GM12875 (cell line): ENCODE measurements around the gene SOCS6.
"Not testable (repeated sequence)": the region's sequence is repeated elsewhere in the genome, so short reads cannot be mapped to it uniquely, and the experiment has no call there.

Experiments
- H3K4me3 ChIP-seq: one replicate; pipeline ENCODE4 v1.5.1; 2011; ENCODE audit warnings: low read depth, low read length, control low read depth
- TF ChIP-seq, protein P1 (sequence below): IDR thresholded peaks from 2 replicates; pipeline ENCODE4 v1.5.1; 2011; ENCODE audit warnings: low read depth, mild to moderate bottlenecking, control low read depth, inconsistent platforms, low read length, moderate library complexity, borderline replicate concordance; ENCODE audit not compliant: insufficient read depth

Gene SOCS6, protein sequence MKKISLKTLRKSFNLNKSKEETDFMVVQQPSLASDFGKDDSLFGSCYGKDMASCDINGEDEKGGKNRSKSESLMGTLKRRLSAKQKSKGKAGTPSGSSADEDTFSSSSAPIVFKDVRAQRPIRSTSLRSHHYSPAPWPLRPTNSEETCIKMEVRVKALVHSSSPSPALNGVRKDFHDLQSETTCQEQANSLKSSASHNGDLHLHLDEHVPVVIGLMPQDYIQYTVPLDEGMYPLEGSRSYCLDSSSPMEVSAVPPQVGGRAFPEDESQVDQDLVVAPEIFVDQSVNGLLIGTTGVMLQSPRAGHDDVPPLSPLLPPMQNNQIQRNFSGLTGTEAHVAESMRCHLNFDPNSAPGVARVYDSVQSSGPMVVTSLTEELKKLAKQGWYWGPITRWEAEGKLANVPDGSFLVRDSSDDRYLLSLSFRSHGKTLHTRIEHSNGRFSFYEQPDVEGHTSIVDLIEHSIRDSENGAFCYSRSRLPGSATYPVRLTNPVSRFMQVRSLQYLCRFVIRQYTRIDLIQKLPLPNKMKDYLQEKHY

DNA sequence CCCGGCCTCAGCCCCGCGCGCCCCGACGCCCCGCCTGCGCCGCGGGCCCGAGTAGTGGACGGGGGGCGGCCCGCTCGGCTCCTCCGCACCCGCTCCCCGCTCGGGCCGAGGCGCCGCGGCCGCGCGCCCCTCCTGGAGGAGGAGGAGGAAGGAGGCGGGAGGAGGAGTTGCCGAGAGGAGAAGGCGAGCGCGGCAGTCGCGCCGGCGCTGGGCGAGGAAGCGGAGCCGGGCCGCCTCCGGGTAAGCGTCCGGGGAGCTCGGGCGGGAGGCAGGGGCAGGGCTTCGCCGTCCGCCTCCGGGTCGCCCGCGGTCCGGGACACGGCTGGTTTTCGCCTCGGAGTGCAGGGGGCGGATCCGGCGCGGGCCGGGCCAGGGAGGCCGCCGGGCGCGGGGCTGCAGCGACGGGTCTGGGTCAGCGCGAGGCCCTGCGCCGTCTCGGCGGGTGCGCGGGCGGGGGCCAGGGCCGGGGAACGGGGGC lies at the start of gene SOCS6:
TSS of gene SOCS6 (plus strand) at position 195 of the 478 bp plus-strand sequence. CDS start 35,624 bp downstream, outside the sequence.
- H3K4me3 ChIP-seq: peak within 1 kb of the TSS; percentile 73
- TF ChIP-seq, protein P1, sequence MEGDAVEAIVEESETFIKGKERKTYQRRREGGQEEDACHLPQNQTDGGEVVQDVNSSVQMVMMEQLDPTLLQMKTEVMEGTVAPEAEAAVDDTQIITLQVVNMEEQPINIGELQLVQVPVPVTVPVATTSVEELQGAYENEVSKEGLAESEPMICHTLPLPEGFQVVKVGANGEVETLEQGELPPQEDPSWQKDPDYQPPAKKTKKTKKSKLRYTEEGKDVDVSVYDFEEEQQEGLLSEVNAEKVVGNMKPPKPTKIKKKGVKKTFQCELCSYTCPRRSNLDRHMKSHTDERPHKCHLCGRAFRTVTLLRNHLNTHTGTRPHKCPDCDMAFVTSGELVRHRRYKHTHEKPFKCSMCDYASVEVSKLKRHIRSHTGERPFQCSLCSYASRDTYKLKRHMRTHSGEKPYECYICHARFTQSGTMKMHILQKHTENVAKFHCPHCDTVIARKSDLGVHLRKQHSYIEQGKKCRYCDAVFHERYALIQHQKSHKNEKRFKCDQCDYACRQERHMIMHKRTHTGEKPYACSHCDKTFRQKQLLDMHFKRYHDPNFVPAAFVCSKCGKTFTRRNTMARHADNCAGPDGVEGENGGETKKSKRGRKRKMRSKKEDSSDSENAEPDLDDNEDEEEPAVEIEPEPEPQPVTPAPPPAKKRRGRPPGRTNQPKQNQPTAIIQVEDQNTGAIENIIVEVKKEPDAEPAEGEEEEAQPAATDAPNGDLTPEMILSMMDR: no peak

DNA sequence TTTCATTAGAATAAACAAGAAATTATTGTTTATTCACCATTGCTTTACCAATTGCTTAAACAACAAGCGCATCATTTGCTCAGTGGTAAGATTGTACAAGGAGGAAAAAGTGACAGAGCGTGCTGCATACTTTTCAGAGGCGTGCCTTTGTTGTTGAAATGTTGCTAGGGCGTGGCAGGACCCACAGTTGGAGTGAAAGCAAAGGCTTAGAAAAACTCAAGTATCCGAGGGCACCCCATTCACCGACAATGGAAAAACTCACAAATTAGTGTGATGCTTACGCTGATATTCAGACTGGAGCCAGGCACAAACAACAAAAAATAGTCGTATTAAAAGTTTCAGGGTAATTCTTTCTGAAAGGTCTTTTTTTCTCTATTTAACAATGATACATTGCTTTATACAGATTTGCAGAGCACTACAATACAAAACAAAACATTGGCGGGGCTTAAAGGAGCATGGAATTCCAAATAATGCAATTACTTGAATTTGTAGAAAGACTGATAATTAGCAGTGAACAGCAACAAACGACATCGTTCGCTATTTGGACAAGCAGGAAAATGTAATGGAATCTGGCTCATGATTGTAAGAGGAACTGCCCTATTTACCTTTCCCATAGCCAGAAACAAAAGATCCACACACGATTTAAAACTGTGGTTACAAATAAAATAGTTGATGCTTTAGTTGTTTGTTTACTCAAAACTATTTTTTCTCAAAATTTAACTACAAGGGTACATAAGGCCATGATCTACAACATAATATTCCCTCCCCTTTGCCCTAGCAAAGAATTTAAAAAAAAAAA lies 45.5 kb upstream of the SOCS6 start:
- TF ChIP-seq, protein P1: no peak
- H3K4me3 ChIP-seq: no peak overlapping the region

DNA sequence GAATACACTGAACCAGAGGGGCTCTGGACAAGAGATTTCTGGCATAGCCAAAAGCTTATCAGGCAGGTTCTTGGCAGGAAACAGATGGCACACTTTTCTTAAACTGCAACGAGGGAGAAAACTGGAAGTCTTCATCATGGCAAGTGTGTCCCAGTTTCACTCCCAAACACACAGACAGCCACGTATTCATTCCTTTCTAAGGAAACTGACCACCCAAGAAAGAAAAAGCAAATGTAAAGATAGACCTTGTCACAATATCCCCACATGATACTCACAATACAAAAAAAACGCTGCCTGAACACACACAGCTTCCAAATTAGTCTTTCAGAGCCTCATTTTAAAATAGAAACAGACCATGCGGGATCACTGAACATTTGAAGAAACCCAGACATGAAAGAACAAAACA lies 42.8 kb upstream of the SOCS6 start:
- H3K4me3 ChIP-seq: no peak overlapping the region
- TF ChIP-seq, protein P1: no peak

DNA sequence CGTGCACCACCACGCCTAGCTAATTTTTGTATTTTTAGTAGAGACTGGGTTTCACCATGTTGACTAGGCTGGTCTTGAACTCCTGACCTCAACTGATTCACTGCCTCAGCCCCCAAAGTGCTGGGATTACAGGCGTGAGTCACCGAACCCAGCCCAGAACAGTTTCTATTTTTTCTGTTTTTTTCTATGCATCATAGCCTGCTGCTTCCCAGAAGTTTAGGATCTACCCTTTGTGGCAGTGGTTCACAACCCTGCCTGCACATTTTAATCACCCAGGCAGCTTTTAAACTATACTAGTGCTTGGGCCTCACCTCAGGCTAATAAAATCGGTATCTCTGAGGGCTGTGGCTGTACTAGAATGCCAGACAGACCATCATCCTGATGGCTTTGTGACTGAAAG lies 39.7 kb upstream of the SOCS6 start:
- TF ChIP-seq, protein P1: no peak
- H3K4me3 ChIP-seq: no peak overlapping the region

DNA sequence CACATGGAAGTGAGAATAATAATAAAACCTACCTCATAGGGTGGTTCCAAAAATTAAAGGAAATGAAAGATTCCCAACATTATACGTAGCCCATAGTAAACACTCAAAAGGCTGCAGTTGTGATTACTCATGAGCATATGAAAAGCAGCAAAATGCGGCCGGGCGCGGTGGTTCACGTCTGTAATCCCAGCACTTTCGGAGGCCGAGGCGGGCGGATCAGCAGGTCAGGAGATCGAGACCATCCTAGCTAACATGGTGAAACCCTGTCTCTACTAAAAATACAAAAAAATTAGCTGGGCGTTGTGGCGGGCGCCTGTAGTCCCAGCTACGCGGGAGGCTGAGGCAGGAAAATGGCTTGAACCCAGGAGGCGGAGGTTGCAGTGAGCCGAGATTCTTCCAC lies 39.0 kb upstream of the SOCS6 start:
- not testable (repeated sequence) for H3K4me3 ChIP-seq

DNA sequence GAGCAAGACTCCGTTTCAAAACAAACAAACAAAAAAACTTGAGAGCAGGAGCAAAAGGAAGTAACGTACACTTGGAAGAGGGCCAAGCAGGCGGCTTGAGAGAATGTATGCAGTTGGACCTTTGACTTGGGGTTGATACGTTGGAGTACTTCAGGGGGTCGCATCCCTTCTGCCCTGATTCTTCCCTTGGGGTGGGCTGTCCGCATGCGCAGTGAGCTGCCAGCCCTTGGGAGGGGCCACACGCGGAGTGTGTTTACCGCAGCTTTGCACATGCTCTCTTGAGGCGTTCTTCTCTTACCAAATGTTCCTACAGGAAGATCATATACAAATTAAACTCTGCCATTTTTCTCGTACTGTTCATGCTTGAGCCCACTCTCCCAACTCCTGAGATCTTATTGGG lies 38.1 kb upstream of the SOCS6 start:
- TF ChIP-seq, protein P1: no peak
- H3K4me3 ChIP-seq: no peak overlapping the region

DNA sequence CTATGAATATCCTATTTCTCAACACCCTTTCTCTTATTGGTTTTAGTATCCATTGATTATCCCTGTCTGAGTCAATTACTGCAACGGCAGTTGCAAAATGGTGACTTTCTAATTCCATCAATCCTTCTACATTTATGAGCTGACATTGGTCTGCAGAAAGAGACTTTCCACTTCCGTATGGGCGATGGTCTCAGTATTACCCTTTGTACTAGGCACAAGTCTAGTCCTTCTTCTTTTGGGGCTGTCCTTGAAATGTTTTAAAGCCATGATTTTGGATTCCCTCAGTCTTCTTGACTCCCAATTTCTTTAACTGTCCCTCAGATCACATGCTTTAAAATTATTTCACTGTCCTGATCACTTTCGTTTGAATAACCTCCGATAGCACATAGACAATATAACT lies 32.7 kb upstream of the SOCS6 start:
- TF ChIP-seq, protein P1: no peak
- no peak overlapping the region for H3K4me3 ChIP-seq
